NCI-H1092 (cell line): ENCODE data around the gene KLHL8.

Source experiments
- DNase-seq: peaks from one replicate; lab custom pipeline; 2025; lab: John Stamatoyannopoulos, UW

KLHL8 gene

DNA sequence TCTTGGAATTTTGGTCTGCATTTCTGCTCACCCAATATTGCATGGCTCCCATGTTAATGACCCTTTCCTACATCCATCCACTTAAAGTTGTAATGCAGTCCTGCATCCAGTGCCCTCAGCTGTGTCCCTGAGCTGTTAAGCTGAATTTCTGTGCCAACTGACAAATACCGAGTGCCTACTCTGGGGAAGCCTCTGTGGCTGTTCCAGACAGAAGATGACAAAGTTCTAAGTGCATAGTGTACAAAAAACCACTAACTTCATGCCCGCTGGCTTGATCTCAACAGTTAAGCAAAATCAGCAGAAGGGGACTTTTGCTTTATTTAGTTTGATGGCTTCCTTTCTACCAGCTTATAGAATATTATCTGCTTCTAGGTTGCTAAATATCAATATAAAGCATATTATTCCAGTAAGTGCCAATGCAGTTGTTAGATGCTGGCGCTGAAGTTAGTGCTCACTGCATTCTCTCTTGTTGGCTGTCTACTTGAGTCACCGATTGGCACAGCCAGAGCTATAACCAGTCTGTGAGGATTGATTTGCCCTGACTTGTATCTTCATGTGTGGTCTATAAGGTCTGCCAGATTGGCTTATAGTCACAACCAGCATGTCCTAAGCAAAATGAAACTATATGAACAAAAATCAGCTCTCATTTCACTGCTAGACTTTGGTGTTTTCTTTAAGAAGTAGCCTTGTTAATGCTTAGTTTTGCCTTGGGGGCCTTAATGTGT, 98.9 kb downstream of the KLHL8 start:
- no peak for DNase-seq

DNA sequence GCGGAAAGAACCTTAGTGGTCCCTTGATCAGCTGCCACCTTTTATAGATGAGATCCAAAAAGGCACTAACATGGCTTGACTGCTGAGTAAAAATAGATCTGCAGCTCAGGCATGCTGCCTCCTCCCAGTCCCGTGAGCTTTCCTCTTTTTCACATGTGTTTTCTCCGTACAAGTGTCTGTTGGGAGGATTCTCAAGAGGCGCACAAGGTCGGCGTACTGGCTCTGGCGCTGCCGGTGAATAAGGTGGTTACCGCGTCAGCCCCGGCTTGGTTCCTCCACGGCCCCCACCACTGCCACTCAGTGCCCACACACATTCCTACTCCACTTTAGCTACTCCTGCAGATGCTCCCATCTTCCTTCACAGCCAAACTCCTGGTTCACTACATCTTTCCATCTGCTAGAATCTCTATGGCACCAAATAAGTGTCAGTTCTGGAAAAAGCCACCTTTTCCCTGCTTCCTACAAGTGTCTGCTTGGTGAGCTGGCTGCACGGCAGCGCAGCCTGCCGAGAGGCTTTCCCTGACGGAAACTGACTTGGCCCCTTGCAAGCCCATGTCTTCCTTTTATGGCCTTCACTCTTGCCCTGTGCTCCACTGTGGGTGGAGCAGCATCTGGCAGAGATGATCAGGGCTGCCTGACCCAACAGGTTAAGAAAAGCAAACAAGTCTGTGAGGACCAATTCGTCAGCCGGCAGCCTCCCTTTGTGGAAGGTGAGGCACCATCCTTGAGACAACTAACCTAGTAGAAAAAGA, 99.8 kb downstream of the KLHL8 start:
- no peak for DNase-seq

DNA sequence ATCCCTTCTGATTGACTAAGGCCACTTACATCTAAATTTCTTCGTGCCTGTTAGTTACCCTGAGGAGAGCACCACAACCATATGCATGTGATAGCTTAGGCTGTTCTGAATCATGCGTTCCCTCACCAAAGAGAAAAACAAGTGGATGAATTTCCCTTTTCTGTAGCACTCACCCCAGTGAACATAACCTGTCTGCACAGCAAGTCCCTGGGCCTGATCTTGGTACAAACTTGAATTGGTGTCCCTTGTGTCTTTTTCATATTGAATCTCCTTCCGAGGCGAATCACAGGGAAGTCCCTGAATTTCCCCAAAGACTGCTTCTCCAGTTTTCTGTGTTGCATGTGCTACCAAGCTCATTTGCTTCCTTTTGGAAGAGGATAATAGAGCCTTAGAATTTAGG, 100.4 kb downstream of the KLHL8 start:
- DNase-seq: no peak

DNA sequence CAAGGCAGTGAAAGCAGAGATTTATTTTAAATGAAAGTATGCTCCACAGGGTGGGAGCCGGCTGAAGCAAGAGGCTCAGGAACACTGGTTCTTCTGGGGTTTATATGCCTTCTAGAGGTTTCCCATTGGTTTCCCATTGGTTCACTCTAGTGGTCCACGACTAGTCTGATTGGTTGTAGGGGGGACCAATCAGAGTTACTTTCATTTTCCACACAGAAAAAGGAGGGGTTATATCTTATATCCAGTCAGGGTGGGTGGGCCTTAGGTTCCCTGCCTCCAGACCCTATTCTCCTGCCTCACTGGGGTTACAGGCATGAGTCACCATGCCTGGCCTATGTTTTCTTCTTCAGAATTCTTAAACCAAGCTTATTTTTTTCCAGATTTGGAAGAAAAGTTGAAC, 101.6 kb downstream of the KLHL8 start:
- no peak for DNase-seq

DNA sequence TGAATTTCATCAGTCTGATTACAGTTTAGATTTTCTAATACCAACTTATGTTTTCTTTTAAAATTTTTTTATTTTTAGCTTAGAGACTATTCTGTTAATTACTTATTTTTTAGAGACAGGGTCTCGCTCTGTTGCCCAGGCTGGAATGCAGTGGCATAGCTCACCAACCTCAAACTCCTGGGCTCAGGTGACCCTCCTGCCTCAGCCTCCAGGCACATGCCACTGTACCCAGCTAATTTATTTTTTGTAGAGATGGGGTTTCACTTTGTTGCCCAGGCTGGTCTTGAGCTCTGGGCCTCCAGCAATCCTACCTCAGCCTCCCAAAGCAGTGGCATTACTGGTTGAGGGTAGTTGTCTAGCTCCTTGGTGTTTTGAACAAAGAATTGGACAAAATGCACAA, 102.0 kb downstream of the KLHL8 start:
- DNase-seq: no peak

DNA sequence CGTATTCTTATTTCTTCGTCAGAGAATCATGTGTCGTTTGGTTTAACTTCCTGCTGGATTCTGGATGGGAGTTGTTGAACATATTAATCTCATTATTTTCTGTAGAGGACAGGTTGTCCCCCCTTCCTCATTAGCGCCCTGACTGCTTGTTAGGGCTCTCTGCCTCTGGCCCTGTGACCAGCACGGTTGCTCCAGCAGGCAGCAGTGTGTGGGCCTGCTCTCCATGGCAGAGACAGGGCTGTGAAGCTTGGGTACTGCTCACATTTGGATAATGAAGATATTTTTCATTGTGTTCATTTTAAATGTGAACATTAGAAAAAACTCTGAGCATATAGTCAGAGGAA, 102.7 kb downstream of the KLHL8 start:
- no peak for DNase-seq

DNA sequence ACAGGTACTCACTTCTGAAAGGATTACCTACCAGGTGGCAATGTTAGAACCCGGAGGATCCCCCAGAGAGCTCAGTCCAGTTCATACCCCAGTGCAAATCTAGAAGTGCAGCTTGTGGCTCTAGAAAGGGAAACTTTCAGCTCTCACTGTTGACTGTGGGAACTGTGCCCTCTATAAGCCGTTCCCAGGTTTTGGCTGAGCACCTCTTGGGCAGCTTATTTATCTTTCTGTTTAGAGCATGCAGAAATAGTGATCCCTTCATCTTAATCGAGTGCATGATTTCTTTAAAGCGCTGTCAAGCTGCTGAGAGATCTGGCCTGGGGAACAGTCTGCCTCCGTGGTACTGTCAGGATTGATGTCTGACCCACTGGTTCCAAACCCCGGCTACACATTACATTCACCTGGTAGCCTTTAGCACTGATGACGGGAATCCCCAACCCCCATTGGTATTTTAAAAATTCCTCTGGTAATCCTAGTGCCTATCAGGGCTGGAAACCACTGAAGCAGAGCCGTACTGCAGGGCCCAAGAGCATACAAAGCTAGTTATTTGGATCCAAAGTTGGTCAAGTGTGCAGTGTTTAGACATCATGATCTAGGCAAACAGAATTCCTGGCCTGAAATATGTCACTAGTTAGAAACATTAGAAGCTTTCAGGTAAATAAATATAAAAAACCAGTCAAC, 103.2 kb downstream of the KLHL8 start:
- DNase-seq: no peak

DNA sequence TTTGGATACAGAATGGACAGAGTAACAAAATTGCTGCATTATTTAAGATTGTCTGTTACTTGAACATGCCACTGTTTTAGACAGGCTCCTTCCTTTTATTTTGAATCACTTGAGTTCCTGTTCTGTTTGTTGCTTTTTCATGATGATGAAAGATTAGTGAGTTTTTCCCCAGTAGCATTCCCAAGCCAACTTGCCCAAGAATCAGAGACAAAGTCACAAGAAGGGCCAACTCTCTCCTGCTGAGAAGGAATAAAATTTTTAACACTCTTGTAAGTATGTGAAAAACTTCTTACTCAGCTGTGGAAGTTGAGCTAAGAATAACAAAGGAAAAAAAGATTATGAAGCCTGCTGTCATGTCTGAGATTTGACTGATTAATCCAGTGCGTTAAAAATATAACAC, 104.2 kb downstream of the KLHL8 start:
- DNase-seq: no peak

DNA sequence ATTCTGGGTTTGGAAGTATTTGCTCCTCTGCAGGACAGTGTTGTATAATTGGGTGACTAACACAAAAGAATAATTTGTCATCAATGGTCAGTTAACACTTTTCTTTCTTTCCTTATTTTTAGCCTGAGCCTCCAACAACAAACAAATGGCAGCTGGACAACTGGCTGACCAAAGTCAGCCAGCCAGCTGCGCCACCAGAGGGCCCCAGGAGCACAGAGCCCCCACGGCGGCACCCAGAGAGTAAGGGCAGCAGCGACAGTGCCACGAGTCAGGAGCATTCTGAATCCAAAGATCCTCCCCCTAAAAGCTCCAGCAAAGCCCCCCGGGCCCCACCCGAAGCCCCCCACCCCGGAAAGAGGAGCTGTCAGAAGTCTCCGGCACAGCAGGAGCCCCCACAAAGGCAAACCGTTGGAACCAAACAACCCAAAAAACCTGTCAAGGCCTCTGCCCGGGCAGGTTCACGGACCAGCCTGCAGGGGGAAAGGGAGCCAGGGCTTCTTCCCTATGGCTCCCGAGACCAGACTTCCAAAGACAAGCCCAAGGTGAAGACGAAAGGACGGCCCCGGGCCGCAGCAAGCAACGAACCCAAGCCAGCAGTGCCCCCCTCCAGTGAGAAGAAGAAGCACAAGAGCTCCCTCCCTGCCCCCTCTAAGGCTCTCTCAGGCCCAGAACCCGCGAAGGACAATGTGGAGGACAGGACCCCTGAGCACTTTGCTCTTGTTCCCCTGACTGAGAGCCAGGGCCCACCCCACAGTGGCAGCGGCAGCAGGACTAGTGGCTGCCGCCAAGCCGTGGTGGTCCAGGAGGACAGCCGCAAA, 106.0 kb downstream of the KLHL8 start:
- DNase-seq: no peak

DNA sequence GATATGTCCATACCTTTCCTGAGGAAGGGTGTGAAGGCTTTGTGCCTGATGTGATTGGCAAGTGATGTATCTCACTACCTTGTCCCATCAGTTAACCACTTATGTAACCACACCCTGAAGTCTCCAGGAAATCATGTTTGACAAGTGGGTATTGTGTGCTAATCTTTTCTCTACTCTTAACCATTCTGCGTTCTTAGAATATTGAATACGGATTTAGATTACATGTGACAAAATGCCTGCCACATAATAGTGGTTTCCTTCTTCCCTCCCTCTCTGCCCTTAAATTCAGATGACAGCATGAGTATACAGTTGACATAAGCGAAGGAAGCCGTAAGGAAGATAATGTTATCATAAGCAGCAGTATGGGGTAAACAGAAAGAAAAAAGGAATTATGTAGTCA, 108.4 kb downstream of the KLHL8 start:
- no peak for DNase-seq
